Astrocyte (in vitro differentiated cells and primary cell): ENCODE data around the gene SCAANT1.

Experiments
- EZH2 ChIP-seq: IDR thresholded peaks from 2 replicates; pipeline ENCODE4 v1.6.1; 2012; ENCODE audit warnings: mild to moderate bottlenecking, low read length, inconsistent platforms; ENCODE audit not compliant: insufficient read depth
- TF ChIP-seq, protein P1 (sequence below): IDR thresholded peaks from 2 replicates; pipeline ENCODE4 v1.5.1; 2011; ENCODE audit warnings: low read depth, mild to moderate bottlenecking, inconsistent platforms, low read length, moderate library complexity; ENCODE audit not compliant: insufficient read depth

- TF ChIP-seq, protein P1, sequence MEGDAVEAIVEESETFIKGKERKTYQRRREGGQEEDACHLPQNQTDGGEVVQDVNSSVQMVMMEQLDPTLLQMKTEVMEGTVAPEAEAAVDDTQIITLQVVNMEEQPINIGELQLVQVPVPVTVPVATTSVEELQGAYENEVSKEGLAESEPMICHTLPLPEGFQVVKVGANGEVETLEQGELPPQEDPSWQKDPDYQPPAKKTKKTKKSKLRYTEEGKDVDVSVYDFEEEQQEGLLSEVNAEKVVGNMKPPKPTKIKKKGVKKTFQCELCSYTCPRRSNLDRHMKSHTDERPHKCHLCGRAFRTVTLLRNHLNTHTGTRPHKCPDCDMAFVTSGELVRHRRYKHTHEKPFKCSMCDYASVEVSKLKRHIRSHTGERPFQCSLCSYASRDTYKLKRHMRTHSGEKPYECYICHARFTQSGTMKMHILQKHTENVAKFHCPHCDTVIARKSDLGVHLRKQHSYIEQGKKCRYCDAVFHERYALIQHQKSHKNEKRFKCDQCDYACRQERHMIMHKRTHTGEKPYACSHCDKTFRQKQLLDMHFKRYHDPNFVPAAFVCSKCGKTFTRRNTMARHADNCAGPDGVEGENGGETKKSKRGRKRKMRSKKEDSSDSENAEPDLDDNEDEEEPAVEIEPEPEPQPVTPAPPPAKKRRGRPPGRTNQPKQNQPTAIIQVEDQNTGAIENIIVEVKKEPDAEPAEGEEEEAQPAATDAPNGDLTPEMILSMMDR, result no peak
- TF ChIP-seq EZH2, result no peak
Observed at GRCh38 chr3:63886858-63887257, 25.3 kb downstream of the SCAANT1 start.
